ENCODE measurements around the gene RBCK1. TPM values are rescaled to one million over a fixed set of nuclear protein-coding genes. Genes with fewer than 3 reads are reported as not detected.
A peak's percentile ranks its signal among the peaks of the same experiment; 100 is the strongest.
"Not testable (repeated sequence)": the region's sequence is repeated elsewhere in the genome, so short reads cannot be mapped to it uniquely, and the experiment has no call there.

RBCK1 gene
- total RNA-seq, 6 donors from 2014 or later: 63.4 to 179 (median 109) TPM

DNA sequence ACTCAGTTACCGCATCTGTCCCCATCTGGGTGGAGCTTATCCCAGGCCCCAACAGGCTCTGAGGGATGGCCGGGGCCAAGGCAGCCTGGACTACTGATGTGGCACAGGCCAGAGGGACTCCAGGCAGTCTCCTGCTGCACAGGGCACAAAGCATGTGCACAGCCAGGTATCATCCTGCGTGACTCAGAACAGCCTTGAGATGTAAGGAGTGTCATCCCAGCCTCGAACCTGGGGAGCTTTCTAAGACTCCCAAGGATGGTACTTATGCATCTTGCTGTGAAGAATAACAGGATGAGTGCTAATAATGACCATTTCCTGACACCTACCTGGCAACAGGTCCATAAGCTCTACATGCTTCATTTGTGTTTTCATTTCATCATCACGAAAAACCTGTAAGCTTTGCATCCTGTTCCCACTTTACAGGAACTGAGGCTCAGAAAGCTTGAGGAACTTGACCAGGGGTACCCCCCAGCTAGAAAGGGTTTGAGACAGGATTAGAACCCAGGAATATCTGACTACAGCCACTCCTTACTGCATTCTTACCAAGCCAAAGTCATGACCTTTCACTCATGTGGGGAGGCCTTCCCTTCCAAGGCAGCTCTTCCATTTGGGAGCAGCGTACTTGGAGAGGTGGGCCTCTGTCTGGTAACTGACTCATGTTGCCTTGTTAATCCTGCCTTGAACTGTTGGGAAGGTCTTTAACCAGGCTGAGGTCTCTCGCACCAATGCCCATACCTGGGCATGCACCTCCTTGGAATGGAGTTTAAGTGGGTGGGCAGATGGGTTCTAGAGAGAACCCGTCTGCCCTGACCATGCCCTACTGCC lies 25.6 kb upstream of the RBCK1 start:
- peak overlapping the region in 3 of 4 donors; percentile 85 to 89 (median 86) for H3K27ac ChIP-seq
- TF ChIP-seq EP300 (IDR thresholded peaks at IDR 0.05): no peak
- TF ChIP-seq POLR2AphosphoS5 (IDR thresholded peaks at IDR 0.05): no peak
- TF ChIP-seq POLR2A (IDR thresholded peaks at IDR 0.05): no peak
- TF ChIP-seq, protein P1, sequence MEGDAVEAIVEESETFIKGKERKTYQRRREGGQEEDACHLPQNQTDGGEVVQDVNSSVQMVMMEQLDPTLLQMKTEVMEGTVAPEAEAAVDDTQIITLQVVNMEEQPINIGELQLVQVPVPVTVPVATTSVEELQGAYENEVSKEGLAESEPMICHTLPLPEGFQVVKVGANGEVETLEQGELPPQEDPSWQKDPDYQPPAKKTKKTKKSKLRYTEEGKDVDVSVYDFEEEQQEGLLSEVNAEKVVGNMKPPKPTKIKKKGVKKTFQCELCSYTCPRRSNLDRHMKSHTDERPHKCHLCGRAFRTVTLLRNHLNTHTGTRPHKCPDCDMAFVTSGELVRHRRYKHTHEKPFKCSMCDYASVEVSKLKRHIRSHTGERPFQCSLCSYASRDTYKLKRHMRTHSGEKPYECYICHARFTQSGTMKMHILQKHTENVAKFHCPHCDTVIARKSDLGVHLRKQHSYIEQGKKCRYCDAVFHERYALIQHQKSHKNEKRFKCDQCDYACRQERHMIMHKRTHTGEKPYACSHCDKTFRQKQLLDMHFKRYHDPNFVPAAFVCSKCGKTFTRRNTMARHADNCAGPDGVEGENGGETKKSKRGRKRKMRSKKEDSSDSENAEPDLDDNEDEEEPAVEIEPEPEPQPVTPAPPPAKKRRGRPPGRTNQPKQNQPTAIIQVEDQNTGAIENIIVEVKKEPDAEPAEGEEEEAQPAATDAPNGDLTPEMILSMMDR (IDR thresholded peaks at IDR 0.05): no peak
- DNase-seq: no peak
- no peaks in the 10 kb centered on the region for H3K27me3 ChIP-seq
- peak overlapping the region in 3 of 4 donors; percentile 56 to 84 (median 82) for H3K4me3 ChIP-seq
- ATAC-seq (ENCODE audit: low FRiP score in 2 of 2): peak; percentile 1 to 16
- peaks cover 5 to 25% (median 8%) of the 10 kb centered on the region in 4 donors for H3K4me1 ChIP-seq
- no peaks in the 10 kb centered on the region for H3K9me3 ChIP-seq
- 69 to 80% methylated on average over 8 of the region's 8 CpGs for WGBS, 2 donors
- peaks cover 0 to 3% (median 0%) of the 10 kb centered on the region in 4 donors for H3K36me3 ChIP-seq

DNA sequence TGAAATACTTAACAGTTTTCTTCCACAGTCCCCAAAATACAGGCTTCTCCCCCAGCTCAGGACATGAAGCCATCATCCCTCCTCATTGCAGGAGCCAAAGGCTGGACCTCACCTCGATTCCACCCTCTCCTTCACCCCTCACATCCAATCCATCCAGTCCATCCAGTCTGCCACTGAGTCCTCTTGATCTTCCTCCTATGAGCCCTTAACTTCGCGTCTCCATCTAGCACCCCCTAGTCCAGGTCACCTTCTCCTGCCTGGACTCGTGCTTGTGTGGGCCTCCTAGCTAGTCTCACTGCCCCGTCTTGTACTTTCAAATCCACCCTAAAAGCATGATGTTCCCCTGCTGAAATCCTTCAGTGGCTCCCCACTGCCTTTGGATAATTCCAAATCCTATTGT lies 24.2 kb upstream of the RBCK1 start:
- H3K9me3 ChIP-seq: no peaks in the 10 kb centered on the region
- H3K36me3 ChIP-seq: peaks cover 0 to 17% (median 10%) of the 10 kb centered on the region in 4 donors
- DNase-seq: no peak
- no peak overlapping the region for H3K4me3 ChIP-seq
- no peak for ATAC-seq (ENCODE audit: low FRiP score in 2 of 2)
- no peak overlapping the region for H3K27ac ChIP-seq
- WGBS, 2 donors: 78 to 82% methylated on average over 5 of the region's 5 CpGs
- H3K4me1 ChIP-seq: peaks cover 5 to 25% (median 8%) of the 10 kb centered on the region in 4 donors
- H3K27me3 ChIP-seq: no peaks in the 10 kb centered on the region
- TF ChIP-seq EP300 (IDR thresholded peaks at IDR 0.05) (no peak), POLR2AphosphoS5 (IDR thresholded peaks at IDR 0.05) (no peak), POLR2A (IDR thresholded peaks at IDR 0.05) (no peak)
- TF ChIP-seq, protein P1 (IDR thresholded peaks at IDR 0.05): no peak

DNA sequence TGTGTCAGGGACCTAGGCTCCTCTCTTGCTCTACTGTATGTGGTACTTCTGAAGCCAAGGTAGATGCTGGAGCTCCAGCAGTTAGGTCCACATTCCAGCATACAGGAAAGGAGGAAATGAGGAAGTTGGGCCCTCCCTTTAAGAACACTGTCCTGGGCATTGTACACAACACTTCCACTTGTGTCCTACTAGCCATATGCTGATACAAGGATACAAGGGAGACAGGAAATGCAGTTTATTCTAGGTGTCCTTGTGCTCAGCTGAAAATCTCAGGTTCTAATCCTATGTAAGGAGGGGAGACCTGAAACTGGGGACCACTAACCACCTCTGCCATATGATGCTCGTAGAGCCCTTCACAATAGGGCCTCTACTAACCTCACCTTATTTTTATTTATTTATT lies 23.4 kb upstream of the RBCK1 start:
- H3K4me1 ChIP-seq: peaks cover 5 to 25% (median 8%) of the 10 kb centered on the region in 4 donors
- no peaks in the 10 kb centered on the region for H3K9me3 ChIP-seq
- TF ChIP-seq POLR2A (IDR thresholded peaks at IDR 0.05) (no peak), EP300 (IDR thresholded peaks at IDR 0.05) (no peak), POLR2AphosphoS5 (IDR thresholded peaks at IDR 0.05) (no peak)
- TF ChIP-seq, protein P1 (IDR thresholded peaks at IDR 0.05): no peak
- no peak for DNase-seq
- no peak overlapping the region for H3K4me3 ChIP-seq
- 95% methylated on average over 1 of the region's 1 CpG for WGBS, 2 donors
- H3K27me3 ChIP-seq: no peaks in the 10 kb centered on the region
- ATAC-seq (ENCODE audit: low FRiP score in 2 of 2): no peak
- H3K36me3 ChIP-seq: peaks cover 0 to 25% (median 18%) of the 10 kb centered on the region in 4 donors
- H3K27ac ChIP-seq: no peak overlapping the region

DNA sequence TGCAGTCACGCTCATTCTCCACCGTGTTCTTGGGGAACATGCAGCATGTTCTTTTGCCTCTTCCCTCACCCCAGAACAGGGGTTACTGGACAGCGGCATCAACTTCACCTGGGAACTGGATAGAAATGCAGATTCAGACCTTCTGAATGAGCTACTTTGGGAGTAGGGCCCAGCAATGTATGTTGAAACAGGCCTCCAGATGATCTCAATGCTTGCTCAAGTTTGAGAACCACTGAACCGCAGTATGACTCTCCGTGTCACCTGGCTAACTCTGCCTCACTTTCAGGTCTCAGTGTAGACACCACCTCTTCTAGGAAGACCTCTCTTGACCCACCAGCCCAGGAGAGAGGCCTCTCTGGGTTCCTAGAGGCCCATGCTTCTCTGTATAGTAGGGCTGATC lies 22.7 kb upstream of the RBCK1 start:
- H3K27ac ChIP-seq: no peak overlapping the region
- TF ChIP-seq POLR2AphosphoS5 (IDR thresholded peaks at IDR 0.05) (no peak), POLR2A (IDR thresholded peaks at IDR 0.05) (no peak), EP300 (IDR thresholded peaks at IDR 0.05) (no peak)
- TF ChIP-seq, protein P1 (IDR thresholded peaks at IDR 0.05): no peak
- no peak for DNase-seq
- H3K4me1 ChIP-seq: peaks cover 5 to 25% (median 8%) of the 10 kb centered on the region in 4 donors
- H3K27me3 ChIP-seq: no peaks in the 10 kb centered on the region
- H3K36me3 ChIP-seq: peaks cover 0 to 33% (median 24%) of the 10 kb centered on the region in 4 donors
- ATAC-seq (ENCODE audit: low FRiP score in 2 of 2): no peak
- H3K4me3 ChIP-seq: no peak overlapping the region
- no peaks in the 10 kb centered on the region for H3K9me3 ChIP-seq
- 100% methylated on average over 5 of the region's 5 CpGs for WGBS, 2 donors

DNA sequence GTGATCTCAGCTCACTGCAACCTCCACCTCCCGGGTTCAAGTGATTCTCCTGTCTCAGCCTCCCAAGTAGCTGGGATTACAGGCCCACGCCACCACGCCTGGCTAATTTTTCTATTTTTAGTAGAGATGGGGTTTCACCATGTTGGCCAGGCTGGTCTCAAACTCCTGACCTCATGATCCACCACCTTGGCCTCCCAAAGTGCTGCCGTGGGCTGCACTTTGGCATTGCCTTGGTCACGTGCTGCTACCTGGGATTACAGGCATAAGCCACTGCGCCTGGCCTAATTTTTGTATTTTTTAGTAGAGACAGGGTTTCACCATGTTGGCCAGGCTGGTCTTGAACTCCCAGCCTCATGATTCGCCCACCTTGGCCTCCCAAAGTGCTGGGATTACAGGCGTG lies 21.5 kb upstream of the RBCK1 start:
- not testable (repeated sequence) for DNase-seq; H3K4me3 ChIP-seq; H3K27me3 ChIP-seq; ATAC-seq (ENCODE audit: low FRiP score in 2 of 2); H3K9me3 ChIP-seq; H3K27ac ChIP-seq
- peaks cover 3 to 44% (median 33%) of the 10 kb centered on the region in 4 donors for H3K36me3 ChIP-seq
- peaks cover 4 to 13% (median 5%) of the 10 kb centered on the region in 4 donors for H3K4me1 ChIP-seq
- 96 to 99% methylated on average over 8 of the region's 8 CpGs for WGBS, 2 donors

Data from upper lobe of left lung (tissue), 6 donors.